GM18526 (cell line): ENCODE data around the gene OR6J1.

Source experiments
- POLR2A ChIP-seq: IDR thresholded peaks from 3 replicates; pipeline ENCODE4 v1.6.1; 2011; ENCODE audit not compliant: insufficient read length; ENCODE audit errors: extremely low read depth

OR6J1 gene

GRCh38 chr14:22644305-22644635 lies at the start of gene OR6J1:
TSS of gene OR6J1 (minus strand) at chr14:22644352. CDS start at chr14:22634811, 9,541 bp downstream.
- TF ChIP-seq POLR2A, result no peak

- no peak for TF ChIP-seq POLR2A
Observed at GRCh38 chr14:22692194-22692593, 48.0 kb upstream of the OR6J1 start.

GRCh38 chr14:22691171-22691570 lies 47.0 kb upstream of the OR6J1 start:
- no peak for TF ChIP-seq POLR2A

GRCh38 chr14:22689199-22689598 lies 45.0 kb upstream of the OR6J1 start:
- no peak for TF ChIP-seq POLR2A

GRCh38 chr14:22685467-22685866 lies 41.3 kb upstream of the OR6J1 start:
- no peak for TF ChIP-seq POLR2A

GRCh38 chr14:22678221-22678620 lies 34.1 kb upstream of the OR6J1 start:
- no peak for TF ChIP-seq POLR2A

GRCh38 chr14:22671622-22672021 lies 27.5 kb upstream of the OR6J1 start:
- no peak for TF ChIP-seq POLR2A

DNA sequence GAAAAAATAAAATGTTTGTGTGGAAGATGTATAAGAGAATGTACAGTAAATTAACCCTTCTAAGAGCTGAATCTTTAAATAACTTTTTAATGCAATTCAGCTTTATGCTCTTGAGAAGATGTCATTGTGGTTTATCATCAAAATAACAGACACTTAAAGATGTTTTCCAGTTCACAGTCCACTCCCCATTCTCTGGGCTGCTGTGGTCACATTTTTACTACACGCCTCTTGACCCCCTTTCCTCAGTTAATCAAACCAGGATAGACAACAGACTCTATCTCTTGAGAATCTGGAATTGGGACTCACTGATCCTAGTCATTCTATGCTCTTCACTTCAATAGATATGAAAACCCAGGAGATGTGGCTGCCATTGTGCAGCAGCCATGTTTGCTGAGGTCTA lies 24.7 kb upstream of the OR6J1 start:
- no peak for TF ChIP-seq POLR2A

DNA sequence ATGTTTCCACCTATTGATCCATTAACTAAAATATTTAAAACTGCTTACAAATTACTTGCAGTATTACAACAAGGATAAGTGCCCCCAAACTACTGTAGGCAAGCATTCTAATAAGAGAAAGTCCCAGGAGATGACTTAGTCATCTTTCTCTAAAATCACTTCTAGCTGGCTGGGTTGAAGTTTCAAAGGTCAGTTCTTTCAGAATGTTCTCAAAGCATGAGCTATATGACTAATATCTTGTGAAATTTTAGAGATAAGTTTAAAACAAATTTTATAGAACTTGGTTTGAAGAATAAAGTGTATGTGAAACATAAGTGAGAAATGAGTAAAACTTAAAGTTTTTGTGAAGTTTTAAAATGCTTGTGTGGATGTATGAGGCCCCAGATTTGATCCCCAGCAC lies 24.3 kb upstream of the OR6J1 start:
- TF ChIP-seq POLR2A, result no peak

DNA sequence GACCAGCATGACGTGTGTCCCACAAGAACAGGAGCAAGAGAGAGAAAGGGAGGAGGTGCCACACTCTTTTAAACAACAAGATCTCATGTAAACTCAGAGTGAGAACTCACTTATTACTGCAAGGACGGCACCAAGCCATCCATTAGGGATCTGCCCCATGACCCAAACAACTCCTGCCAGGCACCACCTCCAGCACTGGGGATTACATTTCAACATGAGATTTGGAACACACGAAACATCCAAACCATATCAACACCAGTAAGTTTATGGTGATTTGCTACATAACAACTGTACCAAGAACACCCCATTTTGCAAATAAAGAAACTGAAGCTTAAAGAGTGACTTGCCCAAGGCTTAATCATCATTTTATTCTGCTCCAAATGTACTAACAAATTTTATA lies 23.7 kb upstream of the OR6J1 start:
- no peak for TF ChIP-seq POLR2A

- no peak for TF ChIP-seq POLR2A
Observed at GRCh38 chr14:22666203-22666893, 22.2 kb upstream of the OR6J1 start.

- TF ChIP-seq POLR2A, result no peak
Observed at GRCh38 chr14:22664261-22664660, 20.1 kb upstream of the OR6J1 start.

GRCh38 chr14:22660654-22661053 lies 16.5 kb upstream of the OR6J1 start:
- TF ChIP-seq POLR2A, result no peak

DNA sequence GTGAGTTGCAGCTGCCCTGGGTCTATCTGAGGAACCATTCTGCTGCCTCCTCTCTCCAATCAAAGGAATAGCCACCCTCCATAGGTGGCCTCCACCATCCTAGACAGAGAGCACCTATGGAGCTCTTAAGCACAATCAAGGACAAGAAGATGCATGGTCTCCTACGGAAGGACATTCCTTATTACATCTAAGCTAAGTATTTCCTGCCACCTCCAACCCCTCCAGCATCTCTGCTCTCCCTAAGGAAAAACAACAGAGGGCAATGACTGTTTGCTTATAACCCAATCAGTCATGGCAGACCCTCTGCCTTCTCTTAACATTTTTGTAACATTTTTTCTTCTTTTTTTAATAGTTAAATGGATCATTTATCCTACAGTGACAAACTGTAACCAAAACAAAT lies 14.8 kb upstream of the OR6J1 start:
- TF ChIP-seq POLR2A, result no peak

DNA sequence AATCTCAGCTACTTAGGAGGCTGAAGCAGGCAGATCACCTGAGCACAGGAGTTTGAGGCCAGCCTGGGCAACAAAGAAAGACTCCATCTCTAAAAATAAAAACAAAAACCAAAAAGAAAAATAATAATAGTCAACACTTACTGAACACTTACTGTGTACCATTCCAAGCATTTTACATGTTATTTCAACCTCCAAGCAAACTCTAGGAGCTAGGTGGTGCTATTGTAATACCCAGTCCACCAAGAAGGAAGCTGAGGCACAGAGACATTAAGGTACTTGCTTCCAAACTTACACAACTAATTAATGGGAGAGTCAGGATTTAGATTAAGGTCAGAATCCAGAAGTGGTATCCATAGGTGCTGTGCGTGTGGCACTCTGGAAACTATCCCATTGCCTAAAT lies 13.7 kb upstream of the OR6J1 start:
- TF ChIP-seq POLR2A, result no peak

DNA sequence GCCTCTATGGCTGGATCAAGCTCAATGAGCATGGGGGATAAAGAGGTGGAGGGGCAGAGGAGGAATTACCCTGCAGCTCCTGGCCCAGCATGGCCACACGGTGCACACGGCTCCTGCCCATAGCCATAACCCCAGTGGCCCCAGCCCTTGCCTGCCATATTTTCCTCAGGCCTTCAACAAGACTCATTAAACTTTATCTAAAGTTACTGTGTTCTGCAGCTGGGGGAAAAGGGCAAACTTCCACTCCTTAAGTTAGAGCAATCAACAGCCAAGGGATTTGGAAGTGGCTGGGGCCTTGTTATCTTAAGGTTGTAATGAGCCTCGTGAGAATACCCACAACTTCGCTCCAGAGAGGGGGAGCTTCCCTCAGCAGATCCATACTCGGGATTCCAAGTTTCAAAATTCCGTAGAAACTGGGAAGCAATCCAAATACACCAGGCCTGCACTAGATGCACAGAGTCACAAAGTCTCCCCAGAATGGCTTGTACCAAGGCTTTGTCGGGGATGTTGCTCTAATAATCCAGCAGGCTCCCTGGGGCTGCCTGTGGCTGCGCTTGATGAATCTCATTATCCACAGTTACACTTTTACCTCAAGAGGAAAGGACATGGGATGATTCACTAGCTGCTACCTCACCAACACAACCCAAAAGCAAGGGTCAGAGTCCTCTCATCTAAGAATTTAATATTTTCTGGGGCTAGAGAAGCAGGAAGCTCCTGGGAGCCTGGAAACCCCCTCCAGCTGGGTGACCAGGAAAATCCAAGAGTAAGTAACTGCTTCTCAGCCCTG lies 13.0 kb upstream of the OR6J1 start:
- no peak for TF ChIP-seq POLR2A

DNA sequence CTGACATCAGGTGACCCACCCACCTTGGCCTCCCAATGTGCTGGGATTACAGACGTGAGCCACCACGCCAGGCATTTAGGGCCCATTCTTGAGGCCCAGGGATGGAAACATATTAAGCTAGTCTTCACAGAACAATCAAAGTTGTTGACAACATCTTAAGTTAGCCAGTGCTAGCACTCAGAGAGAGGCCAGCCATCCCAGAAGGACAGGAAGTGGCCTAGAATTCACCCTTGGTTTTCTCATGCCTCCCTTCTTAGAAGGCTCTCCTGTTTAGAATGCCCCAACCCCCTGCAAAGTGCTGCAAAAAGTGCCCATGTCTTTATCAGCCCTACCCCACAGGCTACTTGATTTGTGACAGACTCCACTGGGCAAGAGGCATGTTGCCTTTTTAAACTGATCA lies 12.1 kb upstream of the OR6J1 start:
- no peak for TF ChIP-seq POLR2A

GRCh38 chr14:22653012-22653621 lies 9.0 kb upstream of the OR6J1 start:
- TF ChIP-seq POLR2A, result no peak
